Liver (tissue), 9 donors: ENCODE data around the gene AJAP1. TPM values are rescaled to one million over a fixed set of nuclear protein-coding genes. Genes with fewer than 3 reads are reported as not detected.

Experiments used
- DNase-seq: peaks from one replicate; pipeline ENCODE4 v3.0.0-alpha.2; 2017; ENCODE audit warnings: low spot score
- H3K27ac ChIP-seq, 2 donors: one replicate each; pipeline ENCODE4 v1.7.0; 2013; ENCODE audit warnings: inconsistent platforms in 2 of 2, low read length in 2 of 2, control low read depth in 1 of 2, low read depth in 1 of 2, mild to moderate bottlenecking in 1 of 2
- H3K27me3 ChIP-seq, 4 donors: one replicate each; pipeline versions ENCODE4 v1.6.1 to v1.7.0; 2013; ENCODE audit warnings: low read length in 3 of 4, inconsistent platforms in 1 of 4, mild to moderate bottlenecking in 1 of 4, moderate library complexity in 1 of 4; ENCODE audit not compliant: control insufficient read depth in 4 of 4, insufficient read depth in 4 of 4
- H3K36me3 ChIP-seq, 4 donors: one replicate each; pipeline versions ENCODE4 v1.6.1 to v1.7.0; 2013; ENCODE audit warnings: low read length in 3 of 4, mild to moderate bottlenecking in 3 of 4, low read depth in 1 of 4, moderate library complexity in 1 of 4; ENCODE audit not compliant: control insufficient read depth in 4 of 4, insufficient read depth in 3 of 4
- H3K4me1 ChIP-seq, 4 donors: one replicate each; pipeline versions ENCODE4 v1.6.1 to v1.7.0; 2013; ENCODE audit warnings: low read length in 3 of 4, mild to moderate bottlenecking in 3 of 4, moderate library complexity in 1 of 4; ENCODE audit not compliant: control insufficient read depth in 4 of 4, insufficient read depth in 4 of 4
- H3K4me3 ChIP-seq, 3 donors: one replicate each; pipeline versions ENCODE4 v1.6.1 to v1.7.0; 2013; ENCODE audit warnings: low read length in 3 of 3, control low read depth in 1 of 3, low read depth in 1 of 3, mild to moderate bottlenecking in 1 of 3
- H3K9ac ChIP-seq, 2 donors: one replicate each; pipeline ENCODE4 v1.7.0; 2013; ENCODE audit warnings: low read length in 2 of 2, mild to moderate bottlenecking in 2 of 2, moderate library complexity in 2 of 2, control low read depth in 1 of 2, low read depth in 1 of 2
- H3K9me3 ChIP-seq, 4 donors: one replicate each; pipeline versions ENCODE4 v1.6.1 to v1.7.0; 2013; ENCODE audit warnings: low read length in 3 of 4; ENCODE audit not compliant: control insufficient read depth in 4 of 4
- ATF3 ChIP-seq: IDR thresholded peaks from 2 replicates; pipeline ENCODE4 v1.6.1; 2016; ENCODE audit warnings: antibody characterized with exemption
- CTCF ChIP-seq: fragments of 150-350 bp; IDR thresholded peaks from 2 replicates; pipeline ENCODE4 v1.5.1; 2017; ENCODE audit warnings: improper control_type of control experiment, low read depth, low read length; ENCODE audit not compliant: missing input control
- EGR1 ChIP-seq, 2 donors: IDR thresholded peaks; 2 replicates each; pipeline ENCODE4 v1.6.1; 2016 to 2018; ENCODE audit warnings: antibody characterized with exemption in 2 of 2, low read depth in 2 of 2
- FOXA1 ChIP-seq: IDR thresholded peaks from 2 replicates; pipeline ENCODE4 v1.6.1; 2016; ENCODE audit warnings: antibody characterized with exemption
- FOXA2 ChIP-seq: IDR thresholded peaks from 2 replicates; pipeline ENCODE4 v1.6.1; 2016; ENCODE audit warnings: antibody characterized with exemption
- GABPA ChIP-seq, 2 donors: IDR thresholded peaks in 1 of 2; conservative IDR thresholded peaks in 1 of 2; 2 replicates each; pipeline ENCODE4 v1.6.1; 2016; ENCODE audit warnings: antibody characterized with exemption in 2 of 2, mild to moderate bottlenecking in 1 of 2, moderate library complexity in 1 of 2
- HNF4A ChIP-seq, 2 donors: conservative IDR thresholded peaks; 2 replicates each; pipeline ENCODE4 v1.6.1; 2016; ENCODE audit warnings: antibody characterized with exemption in 2 of 2, mild to moderate bottlenecking in 2 of 2
- HNF4G ChIP-seq: IDR thresholded peaks from 2 replicates; pipeline ENCODE4 v1.6.1; 2016; ENCODE audit warnings: antibody characterized with exemption
- JUND ChIP-seq, 2 donors: IDR thresholded peaks; 2 replicates each; pipeline ENCODE4 v1.6.1; 2016; ENCODE audit warnings: antibody characterized with exemption in 2 of 2
- MAX ChIP-seq: IDR thresholded peaks from 2 replicates; pipeline ENCODE4 v1.6.1; 2016; ENCODE audit warnings: antibody characterized with exemption
- NR2F2 ChIP-seq: IDR thresholded peaks from 2 replicates; pipeline ENCODE4 v1.6.1; 2016; ENCODE audit warnings: antibody characterized with exemption
- RAD21 ChIP-seq, 2 donors: IDR thresholded peaks; 2 replicates each; pipeline ENCODE4 v1.6.1; 2016; ENCODE audit warnings: antibody characterized with exemption in 2 of 2, mild to moderate bottlenecking in 2 of 2
- REST ChIP-seq: IDR thresholded peaks from 2 replicates; pipeline ENCODE4 v1.6.1; 2016; ENCODE audit warnings: antibody characterized with exemption, mild to moderate bottlenecking
- RXRA ChIP-seq, 2 donors: IDR thresholded peaks; 2 replicates each; pipeline ENCODE4 v1.6.1; 2017 to 2018; ENCODE audit warnings: antibody characterized with exemption in 2 of 2, mild to moderate bottlenecking in 1 of 2
- SP1 ChIP-seq: IDR thresholded peaks from 2 replicates; pipeline ENCODE4 v1.6.1; 2018; ENCODE audit warnings: antibody characterized with exemption, mild to moderate bottlenecking
- TAF1 ChIP-seq: conservative IDR thresholded peaks from 2 replicates; pipeline ENCODE4 v1.6.1; 2016; ENCODE audit warnings: antibody characterized with exemption, mild to moderate bottlenecking
- YY1 ChIP-seq: IDR thresholded peaks from 2 replicates; pipeline ENCODE4 v1.6.1; 2016; ENCODE audit warnings: antibody characterized with exemption, mild to moderate bottlenecking
- ZBTB33 ChIP-seq: IDR thresholded peaks from 2 replicates; pipeline ENCODE4 v1.6.1; 2016; ENCODE audit warnings: antibody characterized with exemption
- WGBS: extraction: QIAGEN DNeasy Blood & Tissue Kit; methylation state at CpG from one replicate; pipeline ENCODE4 v1.1.7; 2013; 5-methylcytosine and 5-hydroxymethylcytosine counted together
- polyA plus RNA-seq, 2 donors: library from polyadenylated mRNA; stranded (reverse) in 1 of 2; unstranded in 1 of 2; fragments of 200-250 nt in 1 of 2; fragments of >200 nt in 1 of 2; fragmentation: Nextera tagmentation in 1 of 2; extraction: Ambion mirVana in 1 of 2; gene quantifications; one replicate each; pipeline versions ENCODE4 v1.2.1 to v1.2.3, GENCODE V29; 2013 to 2015
- total RNA-seq, 2 donors: library from RNA; depleted of rRNA; stranded (reverse); fragments of >200 nt; gene quantifications; one replicate each; pipeline ENCODE4 v1.2.3, GENCODE V29; 2014
- donor health status: healthy.
- donor health status: healthy.
- donor health status: healthy.
- donor health status: healthy.
- donor health status: healthy.

The AJAP1 gene
- total and polyA plus RNA-seq, 4 donors, result under 0.01 to 0.21 (median 0.08) TPM; not detected in 1

- H3K9ac ChIP-seq, result no peak overlapping the region
- no peak overlapping the region for H3K27ac ChIP-seq
- no peaks in the 10 kb centered on the region for H3K4me1 ChIP-seq
- no peaks in the 10 kb centered on the region for H3K9me3 ChIP-seq
- no peak for DNase-seq
- no peaks in the 10 kb centered on the region for H3K27me3 ChIP-seq
- WGBS, result 79% methylated on average over 12 of the region's 12 CpGs
- no peak overlapping the region for H3K4me3 ChIP-seq
- H3K36me3 ChIP-seq, result no peaks in the 10 kb centered on the region
- no peak for TF ChIP-seq HNF4G
- no peak for TF ChIP-seq FOXA1
- no peak for TF ChIP-seq GABPA (IDR thresholded peaks at IDR 0.05 in 1 of 2, conservative IDR thresholded peaks at IDR 0.05 in 1 of 2)
- no peak for TF ChIP-seq CTCF
- no peak for TF ChIP-seq TAF1
Observed at GRCh38 chr1:4729090-4729471, 74.7 kb downstream of the AJAP1 start.

- H3K4me1 ChIP-seq, result no peaks in the 10 kb centered on the region
- no peaks in the 10 kb centered on the region for H3K9me3 ChIP-seq
- 55% methylated on average over 12 of the region's 12 CpGs for WGBS
- H3K27ac ChIP-seq, result no peak overlapping the region
- no peak overlapping the region for H3K9ac ChIP-seq
- DNase-seq, result no peak
- no peak overlapping the region for H3K4me3 ChIP-seq
- no peaks in the 10 kb centered on the region for H3K36me3 ChIP-seq
- TF ChIP-seq JUND (IDR thresholded peaks at IDR 0.05), result no peak
- no peak for TF ChIP-seq GABPA (IDR thresholded peaks at IDR 0.05 in 1 of 2, conservative IDR thresholded peaks at IDR 0.05 in 1 of 2)
- no peak for TF ChIP-seq FOXA1
- no peak for TF ChIP-seq NR2F2
- TF ChIP-seq MAX, result no peak
- no peak for TF ChIP-seq RAD21 (IDR thresholded peaks at IDR 0.05)
- TF ChIP-seq FOXA2, result no peak
- H3K27me3 ChIP-seq, result no peaks in the 10 kb centered on the region
Observed at GRCh38 chr1:4730078-4730477, 75.7 kb downstream of the AJAP1 start.

GRCh38 chr1:4733446-4734177 lies 79.2 kb downstream of the AJAP1 start:
- Histone ChIP-seq H3K4me3 (no peak overlapping the region), H3K27ac (no peak overlapping the region), H3K9ac (no peak overlapping the region), H3K9me3 (no peaks in the 10 kb centered on the region), H3K36me3 (no peaks in the 10 kb centered on the region), H3K4me1 (no peaks in the 10 kb centered on the region), H3K27me3 (no peaks in the 10 kb centered on the region)
- no peak for DNase-seq
- 87% methylated on average over 27 of the region's 27 CpGs for WGBS
- TF ChIP-seq EGR1 (IDR thresholded peaks at IDR 0.05; ENCODE audit: low read depth in 2 of 2) (no peak), HNF4A (conservative IDR thresholded peaks at IDR 0.05) (no peak), NR2F2 (no peak), FOXA2 (no peak), RXRA (IDR thresholded peaks at IDR 0.05) (no peak), REST (no peak), CTCF (no peak), TAF1 (no peak), HNF4G (no peak), GABPA (IDR thresholded peaks at IDR 0.05 in 1 of 2, conservative IDR thresholded peaks at IDR 0.05 in 1 of 2) (no peak), SP1 (no peak), YY1 (no peak), ZBTB33 (no peak), ATF3 (no peak)
